Islet of Langerhans (tissue), 1 donor: ENCODE data around the gene RPS6KB2.

Source experiments
- FAIRE-seq: peaks from one replicate; lab custom pipeline; 2011; peaks lifted over from hg19 to GRCh38; lab: Jason Lieb, UNC

RPS6KB2 gene

GRCh38 chr11:67429722-67430121 lies 1.4 kb downstream of the RPS6KB2 start:
- no peak for FAIRE-seq

DNA sequence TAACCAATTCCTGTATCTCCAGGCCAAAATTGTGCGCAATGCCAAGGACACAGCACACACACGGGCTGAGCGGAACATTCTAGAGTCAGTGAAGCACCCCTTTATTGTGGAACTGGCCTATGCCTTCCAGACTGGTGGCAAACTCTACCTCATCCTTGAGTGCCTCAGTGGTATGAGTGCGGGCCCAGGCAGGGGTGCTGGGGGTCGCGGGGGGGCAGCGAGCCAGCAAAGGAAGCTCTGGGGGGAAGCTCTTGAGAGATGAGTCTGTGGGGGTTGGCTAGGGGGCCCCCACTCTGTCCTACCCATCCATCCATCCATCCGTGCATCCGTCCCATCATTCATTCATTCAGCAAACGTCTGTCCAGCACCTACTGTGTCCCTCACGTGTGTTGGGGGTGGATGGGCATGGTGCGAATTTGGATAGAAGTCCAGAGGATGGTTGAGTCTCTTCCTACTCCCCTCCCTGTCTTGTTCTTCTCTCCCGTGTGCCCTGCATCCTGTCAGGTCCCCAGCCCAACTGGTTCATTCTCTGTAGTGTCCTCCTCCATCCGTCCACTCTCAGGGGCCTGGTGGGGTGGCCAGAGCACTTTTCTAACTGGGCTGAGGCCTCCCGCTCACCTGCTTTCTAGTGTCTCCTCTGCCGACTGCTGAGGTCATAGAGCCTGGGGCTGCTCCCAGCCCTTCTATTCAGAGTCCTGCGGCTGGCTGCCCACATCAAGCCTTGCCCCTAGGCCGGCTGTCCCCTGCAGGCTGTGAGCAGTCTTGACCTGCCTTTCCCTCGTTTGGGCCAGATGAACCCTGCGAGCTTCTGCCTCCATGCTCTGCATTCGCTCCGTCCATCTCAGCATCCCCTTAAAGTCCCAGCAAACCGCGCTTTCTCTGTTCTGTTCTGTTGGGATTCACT lies 3.3 kb downstream of the RPS6KB2 start:
- no peak for FAIRE-seq

DNA sequence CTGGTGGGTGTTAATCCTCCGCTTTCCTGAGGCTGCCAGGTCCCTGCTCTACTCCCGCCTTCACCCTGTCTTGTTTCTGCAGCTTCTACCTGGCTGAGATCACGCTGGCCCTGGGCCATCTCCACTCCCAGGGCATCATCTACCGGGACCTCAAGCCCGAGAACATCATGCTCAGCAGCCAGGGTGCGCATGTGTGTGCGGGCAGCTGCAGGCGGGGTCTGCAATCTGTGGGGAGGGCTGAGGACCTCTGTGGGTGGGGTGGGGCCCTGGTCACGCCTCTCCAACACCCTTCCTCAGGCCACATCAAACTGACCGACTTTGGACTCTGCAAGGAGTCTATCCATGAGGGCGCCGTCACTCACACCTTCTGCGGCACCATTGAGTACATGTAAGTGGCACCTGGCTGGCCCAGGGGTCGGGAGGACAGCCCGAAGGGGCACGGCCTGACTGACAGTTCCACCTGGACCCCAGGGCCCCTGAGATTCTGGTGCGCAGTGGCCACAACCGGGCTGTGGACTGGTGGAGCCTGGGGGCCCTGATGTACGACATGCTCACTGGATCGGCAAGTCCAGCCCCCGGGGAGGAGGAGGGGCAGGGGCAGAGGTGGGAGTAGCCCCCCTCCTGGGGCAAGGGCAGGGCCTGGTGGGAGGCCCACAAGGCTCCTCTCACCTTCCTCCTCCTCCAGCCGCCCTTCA lies 4.5 kb downstream of the RPS6KB2 start:
- no peak for FAIRE-seq

- no peak for FAIRE-seq
Measured at GRCh38 chr11:67433536-67434394, 5.5 kb downstream of the RPS6KB2 start.

GRCh38 chr11:67434395-67434881 lies 6.1 kb downstream of the RPS6KB2 start:
- no peak for FAIRE-seq

DNA sequence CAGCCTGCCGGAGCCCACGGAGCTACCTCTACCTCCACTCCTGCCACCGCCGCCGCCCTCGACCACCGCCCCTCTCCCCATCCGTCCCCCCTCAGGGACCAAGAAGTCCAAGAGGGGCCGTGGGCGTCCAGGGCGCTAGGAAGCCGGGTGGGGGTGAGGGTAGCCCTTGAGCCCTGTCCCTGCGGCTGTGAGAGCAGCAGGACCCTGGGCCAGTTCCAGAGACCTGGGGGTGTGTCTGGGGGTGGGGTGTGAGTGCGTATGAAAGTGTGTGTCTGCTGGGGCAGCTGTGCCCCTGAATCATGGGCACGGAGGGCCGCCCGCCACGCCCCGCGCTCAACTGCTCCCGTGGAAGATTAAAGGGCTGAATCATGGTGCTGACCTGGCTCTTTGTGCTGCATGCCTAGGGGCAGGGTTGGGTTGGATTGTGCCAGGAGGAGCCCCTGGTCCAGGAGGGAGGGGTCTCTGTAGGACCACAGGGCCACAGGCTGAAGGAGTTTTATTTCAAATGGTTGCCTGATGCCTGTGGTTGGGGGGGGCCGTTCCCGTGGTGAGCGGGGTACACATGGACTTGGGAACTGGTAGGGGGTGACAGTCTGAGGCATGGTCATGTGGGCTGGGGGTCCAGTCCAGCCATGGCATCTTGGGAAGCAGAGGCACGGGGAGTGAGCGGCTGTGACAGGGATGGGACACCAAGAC lies 6.9 kb downstream of the RPS6KB2 start:
- no peak for FAIRE-seq

DNA sequence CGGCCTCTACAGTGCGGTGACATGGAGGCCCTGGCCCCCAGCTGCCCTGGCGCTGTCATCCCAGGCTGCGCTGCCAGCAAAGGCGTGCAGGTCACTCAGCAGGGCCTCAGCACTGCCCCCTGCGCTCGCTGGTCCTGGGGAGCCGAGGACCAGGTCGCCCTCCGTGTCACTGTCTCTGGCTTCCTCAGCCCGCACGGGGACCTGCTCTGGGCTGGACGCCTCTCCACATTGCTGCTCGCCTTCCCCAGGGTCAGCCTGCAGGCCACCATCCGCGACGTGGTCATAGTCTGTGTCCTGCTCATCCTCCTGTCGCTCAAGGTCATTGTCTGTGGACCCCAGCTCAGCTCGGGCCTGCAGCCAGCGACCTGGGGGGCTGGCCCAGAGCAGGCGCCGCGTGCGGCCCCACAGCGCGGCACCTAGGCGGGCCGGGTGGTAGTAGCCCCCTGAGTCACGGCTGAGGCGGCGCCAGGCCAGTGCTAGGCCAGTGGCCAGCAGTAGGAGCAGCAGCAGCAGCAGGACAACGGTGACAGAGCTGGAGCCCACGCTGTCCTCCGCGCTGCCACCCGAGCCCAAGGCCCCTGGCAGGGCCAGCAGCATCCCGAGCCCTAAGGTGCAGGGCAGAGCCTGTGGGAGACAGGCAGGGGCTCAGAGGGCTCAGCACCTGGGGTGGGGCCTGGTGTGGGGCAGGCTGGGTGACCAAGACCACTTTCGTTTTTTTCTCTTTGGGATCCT lies 7.6 kb downstream of the RPS6KB2 start:
- no peak for FAIRE-seq

- FAIRE-seq = no peak
Measured at GRCh38 chr11:67436459-67437081, 8.3 kb downstream of the RPS6KB2 start.

GRCh38 chr11:67437082-67437808 lies 9.0 kb downstream of the RPS6KB2 start, which contains the start of gene PTPRCAP:
Gene PTPRCAP, minus strand, starts transcription at chr11:67437682. Its CDS starts 63 bp downstream, at chr11:67437619.
- FAIRE-seq = no peak

DNA sequence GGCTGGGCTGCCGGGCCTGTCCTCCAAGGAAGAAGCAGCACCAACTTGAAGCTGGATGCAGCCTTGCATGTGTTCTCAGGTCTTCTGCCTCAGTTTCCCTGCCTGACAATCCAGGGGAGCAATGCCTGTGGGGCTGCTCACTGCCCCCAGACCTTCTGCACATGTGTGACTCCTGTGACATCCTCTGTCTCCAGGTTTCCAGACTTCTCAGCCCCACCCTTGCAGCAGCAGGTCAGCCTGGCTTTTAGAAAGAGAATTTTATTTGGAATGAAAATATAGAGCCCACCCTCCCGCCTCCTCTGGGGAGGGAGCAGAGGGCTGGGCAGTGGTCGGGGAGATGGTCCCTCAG lies 9.5 kb downstream of the RPS6KB2 start:
- FAIRE-seq = no peak

- FAIRE-seq = no peak
Measured at GRCh38 chr11:67438158-67438902, 10.0 kb downstream of the RPS6KB2 start.

DNA sequence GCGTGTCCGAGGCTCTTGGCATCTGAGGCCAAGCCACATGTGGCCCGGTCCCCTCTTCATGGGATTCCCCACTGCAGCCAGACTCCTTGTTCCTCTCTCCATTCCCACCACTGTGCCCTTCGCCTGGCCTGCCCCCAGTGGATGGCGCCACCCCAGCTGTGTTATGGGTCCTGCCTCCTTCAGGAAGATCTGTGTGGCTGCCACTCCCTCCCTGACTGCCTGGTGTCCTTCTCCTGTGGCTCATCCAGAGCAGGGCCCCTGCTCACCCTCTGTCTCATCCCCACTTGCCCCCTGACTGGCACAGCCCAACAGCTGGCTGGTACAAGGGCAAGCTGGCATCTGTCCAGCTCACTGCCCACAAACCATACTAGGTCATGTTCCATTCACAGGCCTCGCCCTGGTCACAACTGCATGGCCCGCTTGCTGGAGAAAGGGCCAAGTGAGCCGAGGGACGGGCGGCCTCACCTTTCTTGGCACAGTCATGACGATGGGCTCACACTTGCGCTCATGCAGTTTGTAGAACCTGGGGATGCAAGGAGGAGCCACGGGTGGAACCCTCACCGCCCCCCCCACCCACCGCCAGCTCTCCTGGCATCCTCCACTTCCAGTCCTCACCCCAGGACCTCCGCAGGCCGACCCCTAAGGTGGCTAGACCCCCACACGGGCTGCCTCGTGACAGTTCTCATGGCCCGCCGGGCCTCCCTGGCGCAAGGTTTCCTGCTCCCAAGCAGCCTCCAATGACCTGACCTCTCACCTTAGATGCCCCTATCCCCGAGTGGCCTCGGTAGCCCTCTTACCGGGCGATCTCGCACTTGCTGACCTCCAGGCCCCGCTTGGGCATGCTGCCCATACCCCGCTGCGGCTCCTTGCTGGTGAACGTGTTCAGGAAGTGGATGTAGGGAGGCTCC lies 11.3 kb downstream of the RPS6KB2 start:
- no peak for FAIRE-seq

- FAIRE-seq = no peak
Measured at GRCh38 chr11:67440229-67441097, 12.2 kb downstream of the RPS6KB2 start.

DNA sequence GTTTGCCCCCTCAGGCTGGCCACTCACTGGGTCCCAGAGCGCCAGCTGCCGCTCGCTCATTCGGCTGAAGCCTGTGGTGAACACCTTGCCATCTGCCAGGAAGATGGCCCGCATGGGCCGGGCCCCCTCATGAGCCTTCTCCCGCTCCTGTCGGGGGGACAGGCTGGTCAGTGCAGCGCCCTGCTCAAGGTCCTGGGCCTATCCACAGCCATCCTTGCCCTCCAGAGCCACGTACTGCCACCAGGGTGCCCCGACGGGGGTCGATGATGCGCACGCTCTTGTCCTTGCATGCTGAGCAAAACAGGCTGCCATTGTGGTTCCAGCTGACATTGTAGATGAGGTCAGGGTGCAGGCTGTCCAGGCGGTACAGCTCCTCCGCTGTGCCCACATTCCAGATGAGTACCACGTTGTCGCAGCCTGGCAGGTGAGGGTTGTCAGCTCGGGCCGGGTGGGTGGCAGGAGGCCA lies 12.8 kb downstream of the RPS6KB2 start:
- no peak for FAIRE-seq

DNA sequence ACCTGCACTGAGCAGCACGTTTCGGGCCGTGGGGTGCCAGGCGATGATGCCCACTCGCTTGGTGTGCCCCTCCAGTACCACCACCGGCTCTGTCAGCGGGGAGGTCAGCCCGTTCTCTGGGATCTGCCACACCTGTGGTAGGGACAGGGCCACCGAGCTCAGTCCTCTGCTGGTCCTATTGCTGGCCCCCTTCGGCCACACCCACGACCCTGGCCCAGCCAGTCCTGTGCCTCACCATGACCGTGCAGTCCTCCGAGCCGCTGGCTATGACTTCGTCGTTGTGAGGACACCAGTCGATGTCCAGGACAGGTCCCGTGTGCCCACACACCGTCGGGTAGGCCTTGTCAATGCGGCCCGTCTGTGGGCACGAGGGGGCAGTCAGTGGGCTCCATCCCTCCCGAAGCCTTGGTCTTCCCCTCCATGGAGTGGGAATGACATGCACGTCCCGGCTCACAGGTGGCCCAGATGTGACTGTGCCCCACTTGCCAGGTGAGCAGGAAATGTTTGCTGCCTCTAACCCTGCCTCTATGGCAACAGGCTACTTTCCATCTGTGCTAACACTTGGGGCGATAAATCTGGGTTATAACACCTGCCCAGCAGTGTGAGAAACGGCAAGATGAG lies 13.5 kb downstream of the RPS6KB2 start:
- FAIRE-seq = no peak
